Activated naive CD4-positive, alpha-beta T cell treated with anti-CD3 and anti-CD28 coated beads, Interleukin-2, amount 50 U/mL, for 24 hours (primary cell): ENCODE results near the gene ZYG11B.
A peak's percentile ranks its signal among the peaks of the same experiment; 100 is the strongest.
"Not testable (repeated sequence)": the region's sequence is repeated elsewhere in the genome, so short reads cannot be mapped to it uniquely, and the experiment has no call there.

ENCODE experiments used
- H3K27ac Mint-ChIP-seq: one replicate; pipeline ENCODE4 v1.8.0; 2021; ENCODE audit warnings: mild to moderate bottlenecking, mixed read lengths
- H3K27me3 Mint-ChIP-seq: one replicate; pipeline ENCODE4 v1.8.0; 2021; ENCODE audit warnings: mixed read lengths
- H3K36me3 Mint-ChIP-seq: one replicate; pipeline ENCODE4 v1.8.0; 2021; ENCODE audit warnings: mixed read lengths
- H3K4me1 Mint-ChIP-seq: one replicate; pipeline ENCODE4 v1.8.0; 2021; ENCODE audit warnings: mixed read lengths
- H3K4me3 Mint-ChIP-seq: one replicate; pipeline ENCODE4 v1.8.0; 2021; ENCODE audit warnings: mild to moderate bottlenecking, mixed read lengths
- H3K9me3 Mint-ChIP-seq: one replicate; pipeline ENCODE4 v1.8.0; 2021; ENCODE audit warnings: mixed read lengths

ZYG11B gene

DNA sequence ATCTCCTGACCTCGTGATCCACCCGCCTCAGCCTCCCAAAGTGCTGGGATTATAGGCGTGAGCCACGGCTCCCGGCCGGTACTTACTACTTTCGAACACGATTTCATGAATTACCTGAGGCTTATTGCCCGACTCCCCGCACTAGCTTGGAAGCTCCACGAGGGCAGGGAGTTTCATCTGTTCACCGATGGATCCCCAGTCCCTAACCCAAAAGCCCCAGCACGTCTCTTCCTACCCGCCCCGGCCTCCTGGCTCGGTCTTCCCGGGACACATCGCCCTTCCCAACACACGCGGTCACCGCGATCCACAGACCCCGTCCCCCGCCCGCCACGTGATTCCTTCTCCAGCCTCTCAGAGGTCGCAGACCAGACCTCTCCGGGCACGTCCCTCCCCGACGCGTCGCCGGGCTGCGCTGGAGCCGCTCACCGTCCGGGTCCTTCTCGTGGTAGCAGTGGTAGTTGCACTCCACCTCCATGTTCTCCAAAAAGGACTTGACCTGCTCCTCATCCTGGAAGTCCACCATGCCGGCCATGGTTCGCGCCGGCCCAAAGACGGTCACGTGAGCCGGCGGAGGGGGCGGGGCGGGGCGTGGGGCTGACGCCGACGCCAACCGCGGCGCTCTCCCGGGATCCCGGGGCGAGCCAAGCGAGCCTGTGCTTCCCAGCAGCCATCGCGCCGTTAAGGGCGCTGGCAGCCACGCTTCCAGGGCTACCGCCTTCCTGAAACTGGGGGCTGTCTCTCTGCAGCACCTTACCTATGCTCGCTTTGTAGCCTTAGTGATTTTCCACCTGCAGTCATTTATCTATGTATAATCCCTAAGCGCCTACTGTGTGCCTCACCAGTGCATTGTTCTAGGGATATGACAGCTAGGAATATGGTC, 28.2 kb upstream of the ZYG11B start, which contains the start of gene COA7:
COA7 (minus strand) TSS at position 553 of the 880 bp plus-strand sequence; CDS start at position 532, 21 bp downstream.
- no peaks in the 10 kb centered on the region for H3K9me3 Mint-ChIP-seq
- H3K27ac Mint-ChIP-seq, result peak within 1 kb of the TSS; percentile 84
- H3K27me3 Mint-ChIP-seq, result no peaks in the 10 kb centered on the region
- H3K4me3 Mint-ChIP-seq, result peak within 1 kb of the TSS; percentile 92
- peaks cover 30% of the 10 kb centered on the region for H3K4me1 Mint-ChIP-seq
- H3K36me3 Mint-ChIP-seq, result peaks cover 2% of the 10 kb centered on the region

DNA sequence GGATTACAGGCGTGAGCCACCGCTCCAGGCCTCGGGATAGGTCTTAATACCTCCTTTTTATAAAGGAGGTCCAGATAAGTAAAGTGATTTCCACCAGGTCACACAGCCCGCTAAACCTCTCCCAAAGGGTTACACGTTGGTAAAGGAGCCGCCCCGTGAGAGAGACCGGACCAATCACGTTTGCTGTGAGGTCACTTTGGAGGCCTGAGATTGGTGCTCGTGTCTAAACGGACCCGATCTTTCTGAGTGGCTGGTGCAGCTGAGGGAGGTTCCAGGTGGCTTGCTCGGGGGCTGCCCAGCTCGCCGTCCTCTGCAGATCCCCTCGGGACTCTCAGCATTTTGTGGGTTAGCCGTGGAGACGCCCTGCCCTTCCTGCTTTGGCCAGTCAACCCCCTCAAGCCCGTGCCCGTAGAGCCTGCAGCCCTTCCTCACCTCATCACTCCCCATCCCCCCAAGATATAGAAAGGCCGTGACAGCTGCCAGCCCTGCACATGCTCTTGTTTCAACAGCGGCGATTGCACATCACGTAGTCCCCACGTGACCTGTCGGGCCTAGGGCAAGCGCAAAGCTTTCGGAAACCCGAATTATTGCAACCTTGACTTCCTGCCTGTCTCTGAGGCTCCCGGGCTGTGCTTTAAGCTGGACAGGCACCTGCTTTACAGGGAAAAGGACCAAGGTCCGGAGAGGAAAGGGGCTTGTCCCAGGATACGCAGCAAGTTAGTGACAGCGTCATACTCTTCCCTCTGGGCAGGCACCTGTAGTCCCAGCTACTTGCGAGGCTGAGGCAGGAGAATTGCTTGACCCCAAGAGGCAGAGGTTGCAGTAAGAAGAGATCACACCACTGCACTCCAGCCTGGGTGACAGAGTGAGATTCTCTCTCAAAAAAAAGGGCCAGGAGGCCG, 23.1 kb upstream of the ZYG11B start:
- peak overlapping the region; percentile 89 for H3K4me3 Mint-ChIP-seq
- H3K4me1 Mint-ChIP-seq, result peaks cover 26% of the 10 kb centered on the region
- H3K27me3 Mint-ChIP-seq, result no peaks in the 10 kb centered on the region
- H3K27ac Mint-ChIP-seq, result peak overlapping the region; percentile 98
- H3K9me3 Mint-ChIP-seq, result no peaks in the 10 kb centered on the region
- H3K36me3 Mint-ChIP-seq, result peaks cover 2% of the 10 kb centered on the region

DNA sequence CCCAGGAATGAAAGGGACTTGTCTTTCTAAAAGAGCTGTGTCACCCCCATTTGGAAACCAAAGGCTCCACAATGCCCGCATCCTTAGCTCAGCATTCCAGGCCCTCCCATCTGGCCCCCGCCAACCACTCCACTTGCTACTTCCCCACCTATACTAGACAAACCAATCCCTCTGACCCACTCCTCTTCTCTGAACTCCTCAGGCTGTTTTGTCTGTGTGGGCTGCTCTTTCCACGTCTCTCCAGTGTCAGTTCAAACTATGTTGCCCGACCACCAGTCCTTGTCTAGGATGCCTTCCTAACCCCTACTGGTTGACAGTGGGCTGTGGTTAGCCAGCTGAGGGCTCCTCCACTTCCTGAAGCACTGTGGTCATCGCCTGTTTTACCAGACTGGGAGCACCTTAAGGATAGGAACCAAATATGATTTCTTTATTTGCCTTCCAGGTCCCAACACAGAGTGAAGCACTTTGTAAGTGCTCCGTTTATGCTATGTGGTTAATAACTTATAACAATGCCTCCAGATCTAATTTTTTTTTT, 20.1 kb upstream of the ZYG11B start:
- Mint-ChIP-seq H3K9me3 (no peaks in the 10 kb centered on the region), H3K27me3 (no peaks in the 10 kb centered on the region), H3K36me3 (peaks cover 2% of the 10 kb centered on the region), H3K27ac (no peak overlapping the region), H3K4me3 (no peak overlapping the region), H3K4me1 (peaks cover 19% of the 10 kb centered on the region)

DNA sequence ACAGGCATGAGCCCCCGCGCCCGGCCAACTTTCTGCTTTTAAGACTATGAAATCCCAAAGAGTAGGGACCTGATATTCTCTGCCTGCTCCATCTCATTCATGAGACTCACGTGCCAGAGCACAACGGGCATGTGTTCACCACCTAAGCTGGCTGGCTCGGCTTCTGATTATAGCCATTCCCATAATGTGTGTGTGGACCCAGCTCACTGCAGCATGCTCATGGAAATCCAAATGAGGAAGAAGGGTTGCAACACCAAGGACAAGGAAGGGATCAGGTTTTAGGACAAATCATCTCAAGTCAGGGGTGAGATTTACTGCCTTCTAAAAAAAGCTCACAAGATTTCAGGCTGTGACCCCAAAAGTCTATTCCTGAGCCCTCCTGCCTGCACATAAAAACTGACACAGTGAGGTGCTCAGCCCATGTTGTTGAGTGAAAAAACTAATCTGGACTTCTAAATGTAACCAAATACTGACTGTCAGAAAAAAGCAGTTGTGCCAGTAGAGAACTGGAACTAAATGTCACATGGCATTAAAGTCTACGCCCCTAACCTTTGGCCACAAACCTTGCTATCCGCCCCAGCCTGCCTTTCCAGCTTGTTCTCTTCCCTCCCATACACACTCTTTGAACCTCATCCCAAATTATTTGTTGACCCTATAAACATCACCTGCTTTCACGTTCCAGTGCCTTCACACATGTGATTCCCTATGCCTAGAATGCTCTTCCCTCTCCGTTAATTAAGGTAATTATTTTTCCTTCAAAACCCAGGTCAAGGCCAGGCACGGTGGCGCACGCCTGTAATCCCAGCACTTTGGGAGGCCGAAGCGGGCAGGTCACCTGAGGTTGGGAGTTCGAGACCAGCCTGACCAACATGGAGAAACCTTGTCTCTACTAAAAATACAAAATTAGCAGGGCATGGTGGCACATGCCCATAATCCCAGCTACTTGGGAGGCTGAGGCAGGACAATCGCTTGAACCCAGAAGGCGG, 19.0 kb upstream of the ZYG11B start:
- H3K4me3 Mint-ChIP-seq, result no peak overlapping the region
- H3K4me1 Mint-ChIP-seq, result peaks cover 14% of the 10 kb centered on the region
- no peaks in the 10 kb centered on the region for H3K9me3 Mint-ChIP-seq
- no peaks in the 10 kb centered on the region for H3K27me3 Mint-ChIP-seq
- no peak overlapping the region for H3K27ac Mint-ChIP-seq
- peaks cover 2% of the 10 kb centered on the region for H3K36me3 Mint-ChIP-seq

DNA sequence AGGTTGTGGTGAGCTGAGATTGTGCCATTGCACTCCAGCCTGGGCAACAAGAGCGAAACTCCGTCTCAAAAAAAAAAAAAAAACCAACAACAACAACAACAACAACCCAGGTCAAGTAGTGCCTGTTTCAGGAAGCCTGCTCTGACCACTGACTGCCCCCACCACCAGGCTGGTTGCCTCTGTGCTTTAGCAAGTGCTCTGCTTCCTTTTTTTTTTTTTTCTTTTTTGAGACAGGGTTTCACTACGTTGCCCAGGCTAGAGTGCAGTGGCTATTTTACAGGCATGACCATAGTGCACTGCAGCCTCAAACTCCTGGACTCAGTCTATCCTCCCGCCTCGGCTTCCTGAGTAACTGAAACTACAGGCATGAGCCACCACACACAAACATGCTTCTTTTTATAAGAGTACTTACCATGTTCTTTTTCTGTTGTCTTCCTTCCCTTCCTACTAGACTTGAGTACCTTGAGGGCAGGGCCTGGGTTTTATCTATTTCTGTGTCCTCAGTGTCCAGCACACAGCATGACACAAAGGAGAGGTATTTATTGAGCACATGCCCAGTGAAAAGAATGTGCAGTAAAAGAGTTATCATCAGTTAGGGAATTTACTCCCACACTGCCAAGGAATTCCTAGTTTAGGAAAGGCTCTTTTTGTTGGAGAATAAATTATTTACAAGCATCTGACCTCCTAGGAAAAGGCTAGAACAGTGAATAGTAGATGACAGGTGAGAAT, 18.2 kb upstream of the ZYG11B start:
- H3K27ac Mint-ChIP-seq, result peak overlapping the region; percentile 51
- H3K9me3 Mint-ChIP-seq, result no peaks in the 10 kb centered on the region
- no peak overlapping the region for H3K4me3 Mint-ChIP-seq
- H3K36me3 Mint-ChIP-seq, result peaks cover 2% of the 10 kb centered on the region
- H3K27me3 Mint-ChIP-seq, result no peaks in the 10 kb centered on the region
- H3K4me1 Mint-ChIP-seq, result peaks cover 6% of the 10 kb centered on the region

DNA sequence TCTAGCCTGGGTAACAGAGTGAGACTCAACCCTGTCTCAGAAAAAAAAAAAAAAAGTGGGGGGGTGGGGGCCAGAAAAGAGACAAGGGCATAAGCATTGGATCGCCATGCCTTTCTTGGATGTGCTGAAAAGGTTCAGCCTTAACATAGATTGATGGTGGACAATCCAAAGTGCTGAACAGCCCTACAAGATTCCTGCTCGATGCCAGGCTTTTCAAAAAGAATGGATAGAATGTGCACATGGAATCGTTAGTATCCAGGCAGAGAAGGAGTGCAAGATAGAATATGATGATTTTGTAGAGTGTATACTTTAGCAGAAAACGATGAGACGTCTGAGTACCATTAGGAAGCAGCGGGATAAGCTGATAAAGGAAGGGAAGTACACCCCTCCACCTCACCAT, 17.2 kb upstream of the ZYG11B start:
- Mint-ChIP-seq H3K4me1 (no peaks in the 10 kb centered on the region), H3K27me3 (no peaks in the 10 kb centered on the region), H3K36me3 (no peaks in the 10 kb centered on the region), H3K9me3 (no peaks in the 10 kb centered on the region), H3K27ac (no peak overlapping the region), H3K4me3 (no peak overlapping the region)

DNA sequence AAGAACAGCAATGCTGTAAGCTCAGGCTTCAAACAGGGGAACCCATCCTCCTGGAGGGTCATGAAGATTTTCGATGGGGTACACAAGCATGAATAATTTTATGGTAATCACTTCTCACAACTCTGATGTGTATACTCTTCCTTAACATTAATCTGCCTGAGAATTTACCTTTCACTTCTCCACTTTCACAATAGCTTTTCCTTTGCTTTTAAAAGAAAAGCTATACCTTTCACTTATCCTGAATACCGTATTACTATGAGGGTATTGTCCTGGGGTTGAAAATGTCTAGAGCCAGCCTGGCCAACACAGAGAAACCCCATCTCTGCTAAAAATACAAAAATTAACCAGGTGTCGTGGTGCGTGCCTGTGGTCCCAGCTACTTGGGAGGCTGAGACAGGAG, 12.7 kb upstream of the ZYG11B start:
- H3K9me3 Mint-ChIP-seq, result no peaks in the 10 kb centered on the region
- H3K27ac Mint-ChIP-seq, result no peak overlapping the region

DNA sequence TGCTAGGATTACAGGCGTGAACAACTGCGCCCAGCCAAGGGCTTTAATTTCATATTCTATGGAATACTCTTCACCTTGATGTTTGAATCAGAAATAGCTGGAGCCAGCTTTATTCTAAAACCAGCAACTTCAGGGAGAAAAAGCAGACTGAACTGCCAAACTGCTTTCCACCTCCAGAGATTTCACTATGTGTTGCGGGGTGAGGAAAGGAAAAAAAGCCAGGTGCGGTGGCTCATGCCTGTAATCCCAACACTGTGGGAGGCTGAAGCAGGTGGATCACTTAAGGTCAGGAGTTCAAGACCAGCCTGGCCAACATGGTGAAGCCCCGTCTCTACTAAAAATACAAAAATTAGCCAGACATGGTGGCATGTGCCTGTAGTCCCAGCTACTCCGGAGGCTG, 11.0 kb upstream of the ZYG11B start:
- H3K27me3 Mint-ChIP-seq, H3K4me1 Mint-ChIP-seq, H3K9me3 Mint-ChIP-seq, H3K36me3 Mint-ChIP-seq, H3K4me3 Mint-ChIP-seq, H3K27ac Mint-ChIP-seq: not testable (repeated sequence)

More for the DNA sequence above, 12.7 kb upstream of the ZYG11B start:
- H3K4me3 Mint-ChIP-seq, result no peak overlapping the region
- no peaks in the 10 kb centered on the region for H3K4me1 Mint-ChIP-seq
- H3K27me3 Mint-ChIP-seq, result no peaks in the 10 kb centered on the region
- H3K36me3 Mint-ChIP-seq, result no peaks in the 10 kb centered on the region

DNA sequence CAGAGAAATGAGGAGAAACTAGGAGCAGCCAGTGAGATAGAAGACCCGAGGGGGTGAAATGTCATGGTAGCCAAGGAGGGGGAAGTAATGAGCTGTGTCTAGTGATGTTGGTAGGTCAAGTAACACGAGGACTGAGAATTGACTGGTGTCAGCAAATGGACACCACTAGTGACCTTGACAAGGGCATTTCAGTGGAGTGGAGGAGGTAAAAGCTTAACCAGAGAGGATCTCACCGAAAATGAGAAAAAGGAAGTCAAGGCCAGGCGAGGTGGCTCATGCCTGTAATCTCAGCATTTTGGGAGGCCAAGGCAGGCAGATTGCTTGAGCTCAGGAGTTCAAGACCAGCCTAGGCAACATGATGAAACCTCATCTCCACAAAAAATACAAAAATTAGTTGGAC, 3.0 kb upstream of the ZYG11B start:
- Mint-ChIP-seq H3K9me3 (no peaks in the 10 kb centered on the region), H3K4me3 (no peak overlapping the region), H3K4me1 (peaks cover 33% of the 10 kb centered on the region), H3K27me3 (no peaks in the 10 kb centered on the region), H3K36me3 (no peaks in the 10 kb centered on the region), H3K27ac (no peak overlapping the region)

DNA sequence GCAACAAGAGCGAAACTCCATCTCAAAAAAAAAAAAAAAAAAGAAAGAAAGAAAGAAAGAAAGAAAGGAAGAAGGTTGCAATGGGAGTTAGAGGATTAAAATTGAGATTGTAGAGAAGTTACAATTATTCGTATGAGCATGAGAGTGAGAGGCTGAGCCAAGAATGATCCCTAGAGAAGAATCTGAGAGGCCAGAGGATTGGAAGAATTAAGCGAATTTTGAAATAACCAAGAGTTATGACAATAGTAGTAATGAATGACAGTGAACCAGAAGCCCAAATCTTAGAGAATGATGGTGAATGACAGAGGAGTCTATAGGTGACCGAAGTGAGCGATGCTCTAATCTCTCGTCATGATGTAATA, 369 bp upstream of the ZYG11B start:
- Mint-ChIP-seq H3K36me3 (peaks cover 2% of the 10 kb centered on the region), H3K4me1 (peaks cover 48% of the 10 kb centered on the region), H3K27ac (peak overlapping the region; percentile 75), H3K27me3 (no peaks in the 10 kb centered on the region), H3K9me3 (no peaks in the 10 kb centered on the region), H3K4me3 (peak overlapping the region; percentile 81)

DNA sequence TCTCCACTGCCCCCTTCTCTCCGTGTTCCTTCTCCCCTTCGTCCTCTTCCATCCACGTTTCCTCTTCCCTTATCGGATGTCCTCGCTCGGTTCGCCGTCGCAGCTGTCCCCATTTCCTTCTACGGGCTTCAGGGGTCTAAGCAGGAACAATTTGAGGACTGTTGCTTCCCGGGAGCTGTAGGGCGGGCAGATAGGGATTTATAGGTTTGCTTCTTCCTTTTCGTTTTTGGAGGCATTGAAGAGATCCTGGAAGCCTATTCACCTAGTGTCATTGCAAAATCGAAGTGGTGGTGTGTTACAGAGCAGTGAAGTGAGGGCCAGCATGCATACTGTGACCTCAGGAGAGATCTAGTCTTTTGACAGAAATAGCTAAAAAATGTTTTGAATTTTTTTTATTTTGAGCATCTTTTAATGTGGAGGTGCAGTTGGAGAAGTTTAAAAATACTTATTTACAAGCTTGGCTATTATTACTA, 897 bp downstream of the ZYG11B start:
- H3K27ac Mint-ChIP-seq, result peak overlapping the region; percentile 77
- H3K36me3 Mint-ChIP-seq, result peaks cover 2% of the 10 kb centered on the region
- H3K4me1 Mint-ChIP-seq, result peaks cover 52% of the 10 kb centered on the region
- peak overlapping the region; percentile 90 for H3K4me3 Mint-ChIP-seq
- no peaks in the 10 kb centered on the region for H3K9me3 Mint-ChIP-seq
- no peaks in the 10 kb centered on the region for H3K27me3 Mint-ChIP-seq

DNA sequence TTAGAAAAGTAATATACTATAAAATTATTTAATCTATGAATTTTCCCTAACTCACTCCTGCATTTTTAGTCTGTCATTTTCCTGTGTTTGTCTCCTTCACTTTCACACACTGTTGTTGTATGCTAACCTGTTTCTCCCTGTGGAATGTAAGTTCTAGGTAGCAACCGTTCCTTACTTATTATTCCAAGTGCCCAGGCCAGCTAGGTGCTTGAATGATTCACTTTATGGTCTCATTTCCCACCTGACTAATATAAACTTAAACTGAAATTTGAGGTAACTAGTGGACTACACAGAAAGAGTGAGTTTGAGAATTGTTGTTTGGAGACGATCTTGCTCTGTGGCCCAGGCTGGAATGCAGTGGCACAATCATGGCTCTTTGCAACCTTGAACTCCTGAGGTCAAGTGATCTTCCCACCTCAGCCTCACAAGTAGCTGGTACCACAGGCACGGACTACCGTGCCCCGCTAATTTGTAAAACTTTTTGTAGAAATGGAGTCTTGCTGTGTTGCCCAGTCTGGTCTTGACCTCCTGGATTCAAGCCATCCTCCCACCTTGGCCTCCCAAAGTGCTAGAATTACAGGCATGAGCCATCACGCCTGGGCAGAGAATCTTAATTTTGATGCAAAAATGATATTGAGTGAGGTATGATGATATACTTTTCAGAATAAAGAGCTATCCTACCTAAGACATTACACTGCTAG, 1.9 kb downstream of the ZYG11B start:
- H3K36me3 Mint-ChIP-seq, result peaks cover 2% of the 10 kb centered on the region
- H3K4me3 Mint-ChIP-seq, result peak overlapping the region; percentile 90
- peak overlapping the region; percentile 47 for H3K27ac Mint-ChIP-seq
- no peaks in the 10 kb centered on the region for H3K27me3 Mint-ChIP-seq
- H3K9me3 Mint-ChIP-seq, result no peaks in the 10 kb centered on the region
- peaks cover 52% of the 10 kb centered on the region for H3K4me1 Mint-ChIP-seq

DNA sequence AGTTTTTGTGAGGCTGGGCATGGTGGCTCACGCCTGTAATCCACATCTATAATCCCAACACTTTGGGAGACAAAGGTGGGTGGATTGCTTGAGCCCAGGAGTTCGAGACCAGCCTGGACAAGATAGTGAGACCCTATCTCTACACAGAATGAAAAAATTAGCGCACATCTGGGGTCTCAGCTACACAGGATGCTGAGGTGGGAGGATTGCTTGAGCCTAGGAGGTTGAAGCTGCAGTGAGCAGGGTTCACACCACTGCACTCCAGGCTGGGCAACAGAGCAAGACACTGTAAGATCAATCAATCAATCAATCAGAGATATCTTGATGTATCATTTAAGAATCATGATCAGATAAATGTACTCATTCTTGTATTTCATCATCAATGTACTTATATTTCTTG, 7.1 kb downstream of the ZYG11B start:
- H3K36me3 Mint-ChIP-seq, result peaks cover 2% of the 10 kb centered on the region
- no peak overlapping the region for H3K4me3 Mint-ChIP-seq
- no peaks in the 10 kb centered on the region for H3K27me3 Mint-ChIP-seq
- no peaks in the 10 kb centered on the region for H3K9me3 Mint-ChIP-seq
- H3K27ac Mint-ChIP-seq, result no peak overlapping the region
- peaks cover 40% of the 10 kb centered on the region for H3K4me1 Mint-ChIP-seq

DNA sequence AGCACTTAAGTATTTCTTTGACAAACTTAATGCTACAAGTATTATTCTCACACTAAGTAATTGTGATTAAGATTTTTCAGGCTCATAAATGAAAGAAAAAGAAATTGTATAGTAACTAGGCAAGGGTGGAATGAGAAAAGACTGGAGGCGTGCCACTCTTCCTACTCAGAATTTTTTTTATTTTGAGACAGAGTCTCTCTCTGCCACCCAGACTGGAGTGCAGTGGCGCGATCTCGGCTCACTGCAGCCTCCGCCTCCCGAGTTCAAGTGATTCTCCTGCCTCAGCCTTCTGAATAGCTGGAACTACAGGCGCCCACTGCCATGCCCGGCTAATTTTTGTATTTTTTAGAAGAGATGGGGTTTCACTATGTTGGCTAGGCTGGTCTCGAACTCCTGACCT, 9.1 kb downstream of the ZYG11B start:
- peaks cover 42% of the 10 kb centered on the region for H3K4me1 Mint-ChIP-seq
- not testable (repeated sequence) for H3K9me3 Mint-ChIP-seq, H3K27ac Mint-ChIP-seq, H3K4me3 Mint-ChIP-seq, H3K27me3 Mint-ChIP-seq, H3K36me3 Mint-ChIP-seq
